Measurements from ENCODE around the gene ACSL3.
"Not testable (repeated sequence)": the region's sequence is repeated elsewhere in the genome, so short reads cannot be mapped to it uniquely, and the experiment has no call there.

The ACSL3 gene

GRCh38 chr2:222978850-222979249 is 118.0 kb downstream of the ACSL3 start:
- no peak for DNase-seq (ENCODE audit: extremely low read depth, low read depth)
- no peak for TF ChIP-seq CTCF (IDR thresholded peaks at IDR 0.05; ENCODE audit: low read depth, low read length, missing control alignments)
- no peak overlapping the region for H3K4me3 ChIP-seq (replicated peaks; ENCODE audit: low read depth, low read length)

- no peak overlapping the region for H3K4me3 ChIP-seq (replicated peaks; ENCODE audit: low read depth, low read length)
- no peak for TF ChIP-seq CTCF (IDR thresholded peaks at IDR 0.05; ENCODE audit: low read depth, low read length, missing control alignments)
Observed at GRCh38 chr2:222979484-222979883, 118.6 kb downstream of the ACSL3 start.

GRCh38 chr2:222982010-222982908 is 121.4 kb downstream of the ACSL3 start:
- H3K4me3 ChIP-seq (replicated peaks; ENCODE audit: low read depth, low read length), result no peak overlapping the region
- DNase-seq (ENCODE audit: extremely low read depth, low read depth), result peak; percentile 40
- TF ChIP-seq CTCF (IDR thresholded peaks at IDR 0.05; ENCODE audit: low read depth, low read length, missing control alignments), result peak; percentile 51

More at GRCh38 chr2:222979484-222979883, 118.6 kb downstream of the ACSL3 start:
- no peak for DNase-seq (ENCODE audit: extremely low read depth, low read depth)

- TF ChIP-seq CTCF (IDR thresholded peaks at IDR 0.05; ENCODE audit: low read depth, low read length, missing control alignments), result no peak
- no peak overlapping the region for H3K4me3 ChIP-seq (replicated peaks; ENCODE audit: low read depth, low read length)
- DNase-seq (ENCODE audit: extremely low read depth, low read depth), result no peak
Observed at GRCh38 chr2:222982909-222983265, 122.1 kb downstream of the ACSL3 start.

GRCh38 chr2:222984908-222985307 is 124.1 kb downstream of the ACSL3 start:
- H3K4me3 ChIP-seq (replicated peaks; ENCODE audit: low read depth, low read length), result no peak overlapping the region
- no peak for DNase-seq (ENCODE audit: extremely low read depth, low read depth)
- TF ChIP-seq CTCF (IDR thresholded peaks at IDR 0.05; ENCODE audit: low read depth, low read length, missing control alignments), result no peak

GRCh38 chr2:222989431-222989830 is 128.6 kb downstream of the ACSL3 start:
- no peak for TF ChIP-seq CTCF (IDR thresholded peaks at IDR 0.05; ENCODE audit: low read depth, low read length, missing control alignments)
- no peak for DNase-seq (ENCODE audit: extremely low read depth, low read depth)
- no peak overlapping the region for H3K4me3 ChIP-seq (replicated peaks; ENCODE audit: low read depth, low read length)

- not testable (repeated sequence) for DNase-seq (ENCODE audit: extremely low read depth, low read depth)
Observed at GRCh38 chr2:222990206-222990605, 129.4 kb downstream of the ACSL3 start.

More at GRCh38 chr2:222990206-222990605, 129.4 kb downstream of the ACSL3 start:
- not testable (repeated sequence) for H3K4me3 ChIP-seq (replicated peaks; ENCODE audit: low read depth, low read length)
